ENCODE data around the gene RIMBP2.

RIMBP2 gene

DNA sequence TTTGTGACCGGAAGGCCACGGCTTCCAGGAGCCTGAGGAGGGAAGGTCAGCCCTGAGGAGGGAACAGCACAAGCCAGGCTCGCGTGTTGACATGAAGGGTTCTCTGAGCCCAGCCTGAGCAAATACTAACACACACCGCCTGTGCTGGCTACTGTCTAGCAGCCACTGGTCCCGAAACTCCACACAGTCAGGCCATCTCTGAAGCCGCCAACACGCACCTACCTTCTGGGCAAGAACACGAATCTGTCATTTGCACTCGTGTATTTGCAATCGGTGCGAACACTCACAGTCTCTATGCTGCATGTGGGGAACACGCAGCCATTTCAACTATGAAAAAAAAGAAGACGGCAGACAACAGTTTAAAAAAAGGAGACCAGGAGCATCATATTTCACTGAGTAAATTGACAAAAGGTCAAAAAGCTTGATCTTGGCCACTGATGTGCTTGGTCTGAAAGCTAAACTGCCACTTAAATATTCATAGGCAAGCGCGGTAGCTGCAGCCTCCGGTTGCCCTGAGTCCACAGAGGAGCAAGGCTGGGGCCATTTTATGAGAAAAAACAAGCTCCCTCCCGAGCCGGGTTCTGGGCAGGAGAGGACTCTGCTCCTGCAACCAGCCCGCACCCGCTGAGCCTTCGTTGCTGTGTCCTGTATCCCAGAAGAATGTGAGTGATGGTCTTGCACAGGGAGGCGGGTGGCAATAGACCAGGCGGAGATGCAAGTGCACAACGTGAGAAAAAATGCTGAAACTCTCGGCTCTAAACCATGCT, 57.8 kb downstream of the RIMBP2 start:
- Histone ChIP-seq H3K27ac (ENCODE audit: extremely low read depth, low read depth, low read length) (no peak overlapping the region), H3K4me3 (ENCODE audit: low read depth, low read length) (no peak overlapping the region), H3K36me3 (ENCODE audit: control insufficient read depth in 2 of 2, insufficient read depth in 1 of 2, low read length in 2 of 2) (no peaks in the 10 kb centered on the region), H3K9me3 (ENCODE audit: control insufficient read depth, insufficient read depth, low read depth, low read length) (no peaks in the 10 kb centered on the region), H3K4me1 (ENCODE audit: control insufficient read depth, insufficient read depth, low read length) (no peaks in the 10 kb centered on the region)
- POLR2A ChIA-PET = no interaction called here
- CTCF ChIA-PET = no interaction called here
- TF ChIP-seq ZNF792 (tag by site-specific recombination; IDR thresholded peaks at IDR 0.05) = no peak
- TF ChIP-seq KLF1 (tag by site-specific recombination; IDR thresholded peaks at IDR 0.05) = no peak
- no peak for TF ChIP-seq ZNF202 (tag by site-specific recombination; IDR thresholded peaks at IDR 0.05; ENCODE audit: borderline replicate concordance)
- no peak for TF ChIP-seq FEZF1 (tag by site-specific recombination; IDR thresholded peaks at IDR 0.05)
- no peak for TF ChIP-seq ZSCAN16 (tag by site-specific recombination; IDR thresholded peaks at IDR 0.05)
- TF ChIP-seq ZBTB7A (tag by site-specific recombination; IDR thresholded peaks at IDR 0.05; ENCODE audit: low read depth) = no peak
- no peak for TF ChIP-seq ZBTB20 (tag by site-specific recombination; IDR thresholded peaks at IDR 0.05)
- TF ChIP-seq WT1 (tag by site-specific recombination; IDR thresholded peaks at IDR 0.05) = no peak

DNA sequence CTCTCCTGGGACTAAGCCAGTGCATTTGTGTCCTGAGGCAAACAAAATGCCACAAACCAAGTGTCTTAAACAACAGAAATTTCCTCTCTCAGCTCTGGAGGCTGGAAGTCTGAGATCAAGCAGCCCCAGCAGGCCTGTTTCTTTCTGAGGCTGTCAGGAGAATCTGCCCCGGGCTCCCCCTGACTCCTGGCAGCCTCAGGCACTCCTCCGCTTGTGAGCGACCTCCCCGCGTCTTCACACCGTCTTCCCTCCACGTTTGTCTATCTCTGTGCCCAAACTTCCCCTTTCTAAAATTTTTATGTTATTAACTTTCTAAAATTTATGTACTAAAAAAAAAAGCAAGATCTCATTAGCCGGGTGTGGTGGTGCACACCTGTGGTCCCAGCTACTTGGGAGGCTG, 59.7 kb downstream of the RIMBP2 start:
- ChIA-PET CTCF (no interaction called here), POLR2A (no interaction called here)
- no peaks in the 10 kb centered on the region for H3K9me3 ChIP-seq (ENCODE audit: control insufficient read depth, insufficient read depth, low read depth, low read length)
- no peaks in the 10 kb centered on the region for H3K36me3 ChIP-seq (ENCODE audit: control insufficient read depth in 2 of 2, insufficient read depth in 1 of 2, low read length in 2 of 2)
- no peak for TF ChIP-seq ZNF624 (tag by site-specific recombination; IDR thresholded peaks at IDR 0.05)
- TF ChIP-seq ZNF701 (tag by site-specific recombination; IDR thresholded peaks at IDR 0.05) = no peak
- TF ChIP-seq ZNF121 (tag by site-specific recombination; IDR thresholded peaks at IDR 0.05) = no peak
- TF ChIP-seq ZFP69B (tag by site-specific recombination; IDR thresholded peaks at IDR 0.05) = no peak
- TF ChIP-seq ZNF561 (tag by site-specific recombination; IDR thresholded peaks at IDR 0.05; ENCODE audit: borderline replicate concordance) = no peak
- TF ChIP-seq ZNF548 (tag by site-specific recombination; IDR thresholded peaks at IDR 0.05) = no peak
- no peak for TF ChIP-seq ZBTB7A (tag by site-specific recombination; IDR thresholded peaks at IDR 0.05; ENCODE audit: low read depth)
- no peak for TF ChIP-seq ZNF707 (tag by site-specific recombination; IDR thresholded peaks at IDR 0.05)
- no peak for TF ChIP-seq ZNF777 (tag by site-specific recombination; IDR thresholded peaks at IDR 0.05; ENCODE audit: borderline replicate concordance)
- TF ChIP-seq ZNF791 (tag by site-specific recombination; IDR thresholded peaks at IDR 0.05) = no peak
- TF ChIP-seq HOXC10 (CRISPR knock-in tag; IDR thresholded peaks at IDR 0.05) = no peak
- no peak overlapping the region for H3K4me3 ChIP-seq (ENCODE audit: low read depth, low read length)
- no peak overlapping the region for H3K27ac ChIP-seq (ENCODE audit: extremely low read depth, low read depth, low read length)
- H3K4me1 ChIP-seq (ENCODE audit: control insufficient read depth, insufficient read depth, low read length) = no peaks in the 10 kb centered on the region

DNA sequence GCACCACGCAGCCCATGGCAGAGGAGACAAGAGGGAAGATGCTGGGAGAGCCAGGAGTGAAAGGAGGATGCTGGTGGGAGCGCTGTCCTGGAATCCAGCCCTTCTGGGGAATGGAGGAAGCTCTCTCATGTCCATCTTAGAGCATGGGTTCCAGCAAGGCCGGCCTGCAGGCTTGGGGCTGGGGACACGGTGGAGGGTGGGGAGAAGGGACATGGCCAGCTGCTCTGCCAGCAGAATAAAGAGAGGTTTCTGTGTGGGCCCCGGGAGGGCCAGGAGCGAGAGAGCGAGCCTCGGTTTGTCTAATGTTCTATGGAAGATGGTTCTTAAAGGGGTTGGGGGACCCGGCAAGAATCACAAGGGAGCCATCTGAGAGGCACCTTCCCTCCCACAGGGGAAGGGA, 60.2 kb downstream of the RIMBP2 start:
- H3K27ac ChIP-seq (ENCODE audit: extremely low read depth, low read depth, low read length) = no peak overlapping the region
- POLR2A ChIA-PET = no interaction called here
- no peak for TF ChIP-seq ZNF202 (tag by site-specific recombination; IDR thresholded peaks at IDR 0.05; ENCODE audit: borderline replicate concordance)
- no peak for TF ChIP-seq ZBTB21 (tag by site-specific recombination; IDR thresholded peaks at IDR 0.05)
- TF ChIP-seq, protein P1, sequence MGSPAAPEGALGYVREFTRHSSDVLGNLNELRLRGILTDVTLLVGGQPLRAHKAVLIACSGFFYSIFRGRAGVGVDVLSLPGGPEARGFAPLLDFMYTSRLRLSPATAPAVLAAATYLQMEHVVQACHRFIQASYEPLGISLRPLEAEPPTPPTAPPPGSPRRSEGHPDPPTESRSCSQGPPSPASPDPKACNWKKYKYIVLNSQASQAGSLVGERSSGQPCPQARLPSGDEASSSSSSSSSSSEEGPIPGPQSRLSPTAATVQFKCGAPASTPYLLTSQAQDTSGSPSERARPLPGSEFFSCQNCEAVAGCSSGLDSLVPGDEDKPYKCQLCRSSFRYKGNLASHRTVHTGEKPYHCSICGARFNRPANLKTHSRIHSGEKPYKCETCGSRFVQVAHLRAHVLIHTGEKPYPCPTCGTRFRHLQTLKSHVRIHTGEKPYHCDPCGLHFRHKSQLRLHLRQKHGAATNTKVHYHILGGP (tag by site-specific recombination; IDR thresholded peaks at IDR 0.05) = no peak
- no peak for TF ChIP-seq SCRT2 (tag by site-specific recombination; IDR thresholded peaks at IDR 0.05)
- TF ChIP-seq, protein P2, sequence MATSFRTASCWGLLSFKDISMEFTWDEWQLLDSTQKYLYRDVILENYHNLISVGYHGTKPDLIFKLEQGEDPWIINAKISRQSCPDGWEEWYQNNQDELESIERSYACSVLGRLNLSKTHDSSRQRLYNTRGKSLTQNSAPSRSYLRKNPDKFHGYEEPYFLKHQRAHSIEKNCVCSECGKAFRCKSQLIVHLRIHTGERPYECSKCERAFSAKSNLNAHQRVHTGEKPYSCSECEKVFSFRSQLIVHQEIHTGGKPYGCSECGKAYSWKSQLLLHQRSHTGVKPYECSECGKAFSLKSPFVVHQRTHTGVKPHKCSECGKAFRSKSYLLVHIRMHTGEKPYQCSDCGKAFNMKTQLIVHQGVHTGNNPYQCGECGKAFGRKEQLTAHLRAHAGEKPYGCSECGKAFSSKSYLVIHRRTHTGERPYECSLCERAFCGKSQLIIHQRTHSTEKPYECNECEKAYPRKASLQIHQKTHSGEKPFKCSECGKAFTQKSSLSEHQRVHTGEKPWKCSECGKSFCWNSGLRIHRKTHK (tag by site-specific recombination; IDR thresholded peaks at IDR 0.05) = no peak
- TF ChIP-seq KLF7 (tag by site-specific recombination; IDR thresholded peaks at IDR 0.05; ENCODE audit: borderline replicate concordance) = no peak
- TF ChIP-seq ZNF266 (tag by site-specific recombination; IDR thresholded peaks at IDR 0.05; ENCODE audit: low read depth) = no peak
- no peak for TF ChIP-seq ZNF404 (tag by site-specific recombination; IDR thresholded peaks at IDR 0.05)
- TF ChIP-seq MZF1 (tag by site-specific recombination; IDR thresholded peaks at IDR 0.05; ENCODE audit: borderline replicate concordance) = no peak
- no peak for TF ChIP-seq ZNF701 (tag by site-specific recombination; IDR thresholded peaks at IDR 0.05)
- TF ChIP-seq, protein P3, sequence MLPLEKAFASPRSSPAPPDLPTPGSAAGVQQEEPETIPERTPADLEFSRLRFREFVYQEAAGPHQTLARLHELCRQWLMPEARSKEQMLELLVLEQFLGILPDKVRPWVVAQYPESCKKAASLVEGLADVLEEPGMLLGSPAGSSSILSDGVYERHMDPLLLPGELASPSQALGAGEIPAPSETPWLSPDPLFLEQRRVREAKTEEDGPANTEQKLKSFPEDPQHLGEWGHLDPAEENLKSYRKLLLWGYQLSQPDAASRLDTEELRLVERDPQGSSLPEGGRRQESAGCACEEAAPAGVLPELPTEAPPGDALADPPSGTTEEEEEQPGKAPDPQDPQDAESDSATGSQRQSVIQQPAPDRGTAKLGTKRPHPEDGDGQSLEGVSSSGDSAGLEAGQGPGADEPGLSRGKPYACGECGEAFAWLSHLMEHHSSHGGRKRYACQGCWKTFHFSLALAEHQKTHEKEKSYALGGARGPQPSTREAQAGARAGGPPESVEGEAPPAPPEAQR (tag by site-specific recombination; IDR thresholded peaks at IDR 0.05) = no peak
- no peak for TF ChIP-seq ZNF10 (tag by site-specific recombination; IDR thresholded peaks at IDR 0.05)
- no peak for TF ChIP-seq ZNF76 (tag by site-specific recombination; IDR thresholded peaks at IDR 0.05; ENCODE audit: borderline replicate concordance, low read depth)
- no peak for TF ChIP-seq BCL11B (tag by site-specific recombination; IDR thresholded peaks at IDR 0.05; ENCODE audit: low read depth)
- TF ChIP-seq ZNF174 (tag by site-specific recombination; IDR thresholded peaks at IDR 0.05) = no peak

More for the DNA sequence above, 60.2 kb downstream of the RIMBP2 start:
- Histone ChIP-seq H3K4me1 (ENCODE audit: control insufficient read depth, insufficient read depth, low read length) (no peaks in the 10 kb centered on the region), H3K4me3 (ENCODE audit: low read depth, low read length) (no peak overlapping the region), H3K36me3 (ENCODE audit: control insufficient read depth in 2 of 2, insufficient read depth in 1 of 2, low read length in 2 of 2) (no peaks in the 10 kb centered on the region), H3K9me3 (ENCODE audit: control insufficient read depth, insufficient read depth, low read depth, low read length) (no peaks in the 10 kb centered on the region)
- CTCF ChIA-PET = no interaction called here

All from HEK293 (cell line).